Gastroesophageal sphincter (tissue), 4 donors: ENCODE results near the gene TRIM58. TPM values are rescaled to one million over a fixed set of nuclear protein-coding genes. Genes with fewer than 3 reads are reported as not detected.
A peak's percentile ranks its signal among the peaks of the same experiment; 100 is the strongest.

Experiments used
- ATAC-seq: fragments of 150-250 bp; one replicate; pipeline ENCODE4 v1.9.1; 2016; ENCODE audit warnings: mild to moderate bottlenecking, moderate library complexity
- H3K27ac ChIP-seq, 4 donors: fragments of 200-600 bp; sonication (generic) in 3 of 4; 1 replicate in 3 of 4; 2 replicates in 1 of 4; pipeline ENCODE4 v1.5.1; 2016 to 2019
- H3K27me3 ChIP-seq: fragments of 200-600 bp; sonication (generic); one replicate; pipeline ENCODE4 v1.5.1; 2019
- H3K36me3 ChIP-seq, 2 donors: fragments of 200-600 bp; sonication (generic); one replicate each; pipeline ENCODE4 v1.5.1; 2019; ENCODE audit warnings: control low read depth in 1 of 2
- H3K4me1 ChIP-seq, 3 donors: fragments of 200-600 bp; sonication (generic); 1 replicate in 2 of 3; 2 replicates in 1 of 3; pipeline ENCODE4 v1.5.1; 2016 to 2019; ENCODE audit warnings: control low read depth in 2 of 3
- H3K4me3 ChIP-seq, 2 donors: fragments of 200-600 bp; sonication (generic); one replicate each; pipeline ENCODE4 v1.5.1; 2019; ENCODE audit warnings: mild to moderate bottlenecking in 1 of 2, moderate library complexity in 1 of 2
- H3K9me3 ChIP-seq, 3 donors: fragments of 200-600 bp; sonication (generic); one replicate each; pipeline ENCODE4 v1.5.1; 2017 to 2019; ENCODE audit warnings: control low read depth in 2 of 3
- CTCF ChIP-seq, 4 experiments: fragments of 200-600 bp in 2 of 4; fragments of 450-650 bp in 2 of 4; sonication (generic) in 1 of 4; IDR thresholded peaks; one replicate each; pipeline ENCODE4 v1.5.1; 2017 to 2019; ENCODE audit warnings: antibody characterized with exemption in 4 of 4, mild to moderate bottlenecking in 2 of 4, moderate library complexity in 2 of 4
- EP300 ChIP-seq: sonication (generic); formaldehyde crosslinking; IDR thresholded peaks from one replicate; pipeline ENCODE4 v1.6.1; 2017; ENCODE audit warnings: antibody characterized with exemption, mild to moderate bottlenecking
- POLR2A ChIP-seq, 2 donors: fragments of 450-650 bp; IDR thresholded peaks; one replicate each; pipeline ENCODE4 v1.6.1; 2017; ENCODE audit warnings: antibody characterized with exemption in 2 of 2, mild to moderate bottlenecking in 2 of 2, moderate library complexity in 1 of 2
- POLR2AphosphoS5 ChIP-seq: sonication (generic); formaldehyde crosslinking; IDR thresholded peaks from one replicate; pipeline ENCODE4 v1.6.1; 2017; ENCODE audit warnings: antibody characterized with exemption
- WGBS, 2 donors: methylation state at CpG; one replicate each; pipeline ENCODE4 v1.1.5; 2018; ENCODE audit warnings: low coverage in 1 of 2; 5-methylcytosine and 5-hydroxymethylcytosine counted together
- total RNA-seq, 4 donors: library from RNA; depleted of rRNA; stranded (reverse); fragments of >200 nt; gene quantifications; one replicate each; pipeline ENCODE4 v1.1.0, GENCODE V29; 2016

TRIM58 gene
- total RNA-seq, result 1 to 10 TPM in 1 of 4 donors, under 1 TPM in 2, not detected in 1; 0.81 to 9.1 (median 0.89) TPM

- peak; percentile 92 for ATAC-seq
- Histone ChIP-seq H3K36me3 (no peaks in the 10 kb centered on the region), H3K4me1 (peaks cover 0 to 12% (median 0%) of the 10 kb centered on the region in 3 donors), H3K4me3 (peak within 1 kb of the TSS; percentile 0 to 48), H3K27me3 (peaks cover 54% of the 10 kb centered on the region), H3K27ac (peak within 1 kb of the TSS in 1 of 4 donors; percentile 66), H3K9me3 (peaks cover 0 to 6% (median 0%) of the 10 kb centered on the region in 3 donors)
- no peak for TF ChIP-seq CTCF (IDR thresholded peaks at IDR 0.05)
- TF ChIP-seq POLR2A (IDR thresholded peaks at IDR 0.05), result no peak
- TF ChIP-seq POLR2AphosphoS5, result no peak
- no peak for TF ChIP-seq EP300
- WGBS, 2 donors, result 5% methylated on average over 8 of the region's 109 CpGs; no CpG with 5 or more reads in 1 of the 2 donors
Measured at GRCh38 chr1:247857069-247857984, at the start of gene TRIM58. Gene TRIM58 (plus strand): TSS chr1:247857187. CDS start chr1:247857247, 60 bp downstream.

GRCh38 chr1:247812637-247813036 is 44.4 kb upstream of the TRIM58 start:
- TF ChIP-seq EP300 (no peak), POLR2AphosphoS5 (no peak), CTCF (IDR thresholded peaks at IDR 0.05) (no peak), POLR2A (IDR thresholded peaks at IDR 0.05) (no peak)
- Histone ChIP-seq H3K27me3 (no peaks in the 10 kb centered on the region), H3K4me3 (no peak overlapping the region), H3K27ac (no peak overlapping the region), H3K9me3 (no peaks in the 10 kb centered on the region), H3K36me3 (no peaks in the 10 kb centered on the region), H3K4me1 (no peaks in the 10 kb centered on the region)
- no peak for ATAC-seq
- 48 to 88% methylated on average over 2 of the region's 2 CpGs for WGBS, 2 donors

GRCh38 chr1:247822060-247822459 is 34.9 kb upstream of the TRIM58 start:
- H3K27me3 ChIP-seq, result no peaks in the 10 kb centered on the region
- no peaks in the 10 kb centered on the region for H3K9me3 ChIP-seq
- H3K27ac ChIP-seq, result no peak overlapping the region
- 43% methylated on average over 1 of the region's 2 CpGs for WGBS, 2 donors
- no peaks in the 10 kb centered on the region for H3K36me3 ChIP-seq
- no peaks in the 10 kb centered on the region for H3K4me1 ChIP-seq
- TF ChIP-seq EP300 (no peak), CTCF (IDR thresholded peaks at IDR 0.05) (no peak), POLR2A (IDR thresholded peaks at IDR 0.05) (no peak), POLR2AphosphoS5 (no peak)
- H3K4me3 ChIP-seq, result no peak overlapping the region
- ATAC-seq, result no peak

- TF ChIP-seq POLR2A (IDR thresholded peaks at IDR 0.05) (no peak), CTCF (IDR thresholded peaks at IDR 0.05) (no peak), POLR2AphosphoS5 (no peak), EP300 (no peak)
- H3K4me3 ChIP-seq, result no peak within 1 kb of the TSS
- no peaks in the 10 kb centered on the region for H3K9me3 ChIP-seq
- H3K36me3 ChIP-seq, result no peaks in the 10 kb centered on the region
- no peak for ATAC-seq
- H3K27me3 ChIP-seq, result no peaks in the 10 kb centered on the region
- WGBS, 2 donors, result 55 to 58% methylated on average over 5 of the region's 6 CpGs
- H3K27ac ChIP-seq, result no peak within 1 kb of the TSS
- H3K4me1 ChIP-seq, result no peaks in the 10 kb centered on the region
Measured at GRCh38 chr1:247824023-247824422, 33.0 kb upstream of the TRIM58 start, which contains the start of gene OR14A16. Gene OR14A16 (minus strand): TSS chr1:247824119. CDS start chr1:247815729, 8,390 bp downstream.
